KMS-11 (cell line): ENCODE measurements around the gene HNRNPU.

Source experiments
- H2AFZ ChIP-seq: fragments of 200-600 bp; sonication (generic); 2 replicates; pipeline ENCODE4 v1.6.1; 2016; ENCODE audit warnings: antibody characterized with exemption, mixed run types, low read depth
- H3K27ac ChIP-seq: fragments of 200-600 bp; sonication (generic); 2 replicates; pipeline ENCODE4 v1.6.1; 2016; ENCODE audit warnings: mild to moderate bottlenecking, mixed run types
- H3K27me3 ChIP-seq: fragments of 200-600 bp; sonication (generic); 2 replicates; pipeline ENCODE4 v1.6.1; 2017; ENCODE audit warnings: mild to moderate bottlenecking, low read depth, mixed run types, moderate library complexity; ENCODE audit not compliant: insufficient read depth
- H3K36me3 ChIP-seq: fragments of 200-600 bp; sonication (generic); 2 replicates; pipeline ENCODE4 v1.6.1; 2017; ENCODE audit warnings: mild to moderate bottlenecking, mixed run types; ENCODE audit not compliant: insufficient read depth
- H3K4me1 ChIP-seq: fragments of 200-600 bp; sonication (generic); 2 replicates; pipeline ENCODE4 v1.6.1; 2016; ENCODE audit warnings: mild to moderate bottlenecking, low read depth, mixed run types; ENCODE audit not compliant: poor library complexity, severe bottlenecking
- H3K4me2 ChIP-seq: fragments of 200-600 bp; sonication (generic); 2 replicates; pipeline ENCODE4 v1.7.0; 2016; ENCODE audit warnings: mild to moderate bottlenecking, mixed run types
- H3K4me3 ChIP-seq: fragments of 200-600 bp; sonication (generic); IDR thresholded peaks from 2 replicates; pipeline ENCODE4 v1.6.1; 2017; ENCODE audit warnings: low read depth, low read length, mixed read lengths; ENCODE audit not compliant: insufficient read depth
- H3K79me2 ChIP-seq: fragments of 200-600 bp; sonication (generic); 2 replicates; pipeline ENCODE4 v1.6.1; 2016; ENCODE audit warnings: low read depth, mixed run types; ENCODE audit not compliant: insufficient read depth
- H3K9ac ChIP-seq: fragments of 200-600 bp; sonication (generic); 2 replicates; pipeline ENCODE4 v1.6.1; 2016; ENCODE audit warnings: mild to moderate bottlenecking, mixed run types
- H4K20me1 ChIP-seq: fragments of 200-600 bp; sonication (generic); 2 replicates; pipeline ENCODE4 v1.6.1; 2016; ENCODE audit warnings: mild to moderate bottlenecking, mixed run types; ENCODE audit not compliant: insufficient read depth
- CTCF ChIP-seq: fragments of 200-600 bp; sonication (generic); conservative IDR thresholded peaks from 2 replicates; pipeline ENCODE4 v1.6.1; 2017; ENCODE audit warnings: low read depth, mild to moderate bottlenecking, antibody characterized with exemption, low read length, moderate library complexity, mixed read lengths

HNRNPU gene

DNA sequence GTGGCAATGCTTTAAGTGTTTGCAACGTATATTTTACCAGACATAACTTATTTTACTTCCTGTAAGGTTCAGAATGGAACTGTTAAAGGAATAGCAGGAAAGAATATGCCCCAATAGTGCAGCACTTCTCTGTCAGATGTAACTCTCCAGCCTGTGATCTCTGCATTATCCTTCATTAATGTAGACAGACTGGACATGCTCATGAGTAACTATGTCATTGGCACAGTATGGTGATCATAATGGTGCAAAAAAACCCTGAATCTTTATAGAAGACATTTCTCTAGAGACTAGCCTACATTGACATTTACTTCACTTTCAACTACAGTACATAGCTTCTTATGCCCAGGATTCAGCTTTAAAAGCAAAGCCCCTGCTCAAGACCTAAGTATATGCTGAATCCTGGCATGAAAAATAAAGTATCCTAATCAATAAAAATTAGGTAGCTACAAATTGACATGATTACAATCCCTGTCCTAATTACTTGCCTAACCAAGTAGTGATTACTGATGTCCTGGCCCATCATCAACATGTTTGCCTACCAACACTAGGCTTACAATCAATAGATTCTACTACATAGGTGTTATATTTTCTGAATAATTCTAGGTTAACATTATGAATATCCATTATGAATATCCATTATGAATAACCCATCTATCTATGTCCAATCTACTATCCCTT, 15.0 kb downstream of the HNRNPU start:
- H3K4me2 ChIP-seq: no peak overlapping the region
- no peaks in the 10 kb centered on the region for H3K27me3 ChIP-seq
- no peak for TF ChIP-seq CTCF
- H3K27ac ChIP-seq: peak overlapping the region; percentile 1; the same call in 1 of the 2 replicates
- H4K20me1 ChIP-seq: peaks cover 15% of the 10 kb centered on the region; the same call in 1 of the 2 replicates
- peaks cover 79% of the 10 kb centered on the region for H3K79me2 ChIP-seq
- H3K4me3 ChIP-seq: no peak overlapping the region
- no peak overlapping the region for H3K9ac ChIP-seq
- H2AFZ ChIP-seq: no peak overlapping the region
- peaks cover 11% of the 10 kb centered on the region for H3K4me1 ChIP-seq
- peaks cover 36% of the 10 kb centered on the region for H3K36me3 ChIP-seq

DNA sequence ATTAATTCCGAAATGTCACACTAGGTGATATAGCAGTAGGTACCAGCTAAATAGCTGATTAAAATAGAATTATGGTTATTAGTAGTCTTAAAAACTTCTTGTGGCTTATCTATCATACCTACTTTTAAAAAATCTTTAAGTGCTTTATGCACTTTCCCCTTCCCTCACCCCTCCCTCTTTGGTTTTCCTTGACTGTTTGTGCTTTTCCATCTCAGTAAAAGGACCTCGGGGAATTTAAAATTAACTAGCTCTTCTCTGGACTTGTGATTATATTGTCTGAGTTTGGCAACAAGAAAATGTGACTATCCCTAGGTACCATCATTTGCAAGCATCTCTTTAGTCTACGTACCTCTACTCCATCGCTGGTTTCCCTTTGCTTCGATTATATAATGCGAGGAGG, 17.7 kb downstream of the HNRNPU start:
- Histone ChIP-seq H4K20me1 (peaks cover 18% of the 10 kb centered on the region; the same call in 1 of the 2 replicates), H3K4me1 (peaks cover 38% of the 10 kb centered on the region), H3K4me3 (no peak overlapping the region), H3K4me2 (no peak overlapping the region), H3K27ac (no peak overlapping the region), H3K79me2 (peaks cover 79% of the 10 kb centered on the region), H2AFZ (no peak overlapping the region), H3K36me3 (peaks cover 43% of the 10 kb centered on the region), H3K27me3 (no peaks in the 10 kb centered on the region), H3K9ac (no peak overlapping the region)
- no peak for TF ChIP-seq CTCF

GRCh38 chr1:244844155-244845121, 19.9 kb downstream of the HNRNPU start:
- Histone ChIP-seq H3K27ac (no peak overlapping the region; the same call in 1 of the 2 replicates), H3K4me1 (peaks cover 60% of the 10 kb centered on the region), H3K4me3 (no peak overlapping the region), H3K27me3 (no peaks in the 10 kb centered on the region), H2AFZ (no peak overlapping the region), H3K9ac (no peak overlapping the region), H3K79me2 (peaks cover 68% of the 10 kb centered on the region), H3K4me2 (no peak overlapping the region), H4K20me1 (peaks cover 18% of the 10 kb centered on the region; the same call in 1 of the 2 replicates), H3K36me3 (peaks cover 42% of the 10 kb centered on the region)
- no peak for TF ChIP-seq CTCF

DNA sequence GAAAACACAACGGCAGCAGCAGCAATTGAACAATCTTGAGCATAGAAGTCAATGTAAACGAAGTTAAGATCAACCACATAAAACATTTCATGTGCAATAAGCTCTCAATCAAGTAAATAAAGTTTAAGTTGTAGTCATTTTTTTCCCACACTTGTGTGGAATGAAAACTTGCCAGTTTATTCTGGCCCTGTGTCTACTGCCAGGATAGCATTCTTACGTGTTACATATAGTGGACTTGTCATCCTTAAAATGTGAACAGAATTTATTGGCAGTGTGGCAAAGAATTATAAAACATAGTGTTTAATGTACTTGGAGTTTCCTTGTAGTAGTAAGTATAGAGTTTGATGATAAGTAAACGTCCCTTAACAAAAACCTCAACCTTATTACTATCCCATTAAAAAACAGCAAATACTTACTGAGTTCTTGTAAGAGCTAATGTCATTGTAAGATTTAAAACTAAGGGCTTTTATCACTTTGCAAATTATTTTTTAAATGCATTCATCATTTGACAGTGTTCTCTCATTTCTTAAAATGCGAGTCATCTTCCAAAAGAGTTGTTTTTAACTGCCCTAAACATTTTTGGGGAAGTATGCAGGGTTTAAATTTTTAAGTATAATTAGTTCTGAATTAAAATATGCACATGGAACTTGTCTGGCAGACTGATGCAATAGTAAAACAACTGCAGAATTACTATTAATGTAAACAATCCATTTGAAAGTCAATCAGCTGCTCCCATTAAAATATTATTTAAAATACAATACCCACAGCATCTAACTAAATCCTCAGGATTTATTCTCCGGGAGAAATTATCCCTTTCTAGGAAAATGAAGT, 21.0 kb downstream of the HNRNPU start:
- TF ChIP-seq CTCF: no peak
- Histone ChIP-seq H3K36me3 (peaks cover 39% of the 10 kb centered on the region), H2AFZ (no peak overlapping the region), H3K27ac (no peak overlapping the region; the same call in 1 of the 2 replicates), H3K79me2 (peaks cover 72% of the 10 kb centered on the region), H4K20me1 (0 out of 2 replicates have a peak, but pooled peaks cover 14% of the 10 kb centered on the region), H3K4me2 (no peak overlapping the region), H3K4me1 (peaks cover 71% of the 10 kb centered on the region), H3K4me3 (no peak overlapping the region), H3K27me3 (no peaks in the 10 kb centered on the region), H3K9ac (no peak overlapping the region)
